ENCODE measurements around the gene SUGP2. TPM values are rescaled to one million over a fixed set of nuclear protein-coding genes. Genes with fewer than 3 reads are reported as not detected.

Gene SUGP2
- total RNA-seq, 1 donor from 2014 or later: 66.4 TPM

- H3K27me3 Mint-ChIP-seq (ENCODE audit: low read depth): no peaks in the 10 kb centered on the region
- no peak overlapping the region for H3K4me3 Mint-ChIP-seq (ENCODE audit: unreplicated experiment)
Measured at GRCh38 chr19:19076476-19076875, 43.2 kb upstream of the SUGP2 start.

GRCh38 chr19:19075126-19075525 is 41.8 kb upstream of the SUGP2 start:
- Mint-ChIP-seq H3K4me3 (ENCODE audit: unreplicated experiment) (no peak overlapping the region), H3K9me3 (ENCODE audit: low read depth) (no peaks in the 10 kb centered on the region), H3K27ac (ENCODE audit: unreplicated experiment) (no peak overlapping the region), H3K27me3 (ENCODE audit: low read depth) (no peaks in the 10 kb centered on the region), H3K4me1 (ENCODE audit: low read depth) (no peaks in the 10 kb centered on the region), H3K36me3 (ENCODE audit: low read depth) (peaks cover 8% of the 10 kb centered on the region)
- DNase-seq (ENCODE audit: low spot score): no peak
- TF ChIP-seq CTCF (IDR thresholded peaks at IDR 0.05): no peak

More at GRCh38 chr19:19076476-19076875, 43.2 kb upstream of the SUGP2 start:
- Mint-ChIP-seq H3K27ac (ENCODE audit: unreplicated experiment) (no peak overlapping the region), H3K4me1 (ENCODE audit: low read depth) (no peaks in the 10 kb centered on the region), H3K36me3 (ENCODE audit: low read depth) (peaks cover 8% of the 10 kb centered on the region), H3K9me3 (ENCODE audit: low read depth) (no peaks in the 10 kb centered on the region)
- no peak for TF ChIP-seq CTCF (IDR thresholded peaks at IDR 0.05)
- DNase-seq (ENCODE audit: low spot score): no peak

GRCh38 chr19:19074196-19074882 is 41.0 kb upstream of the SUGP2 start:
- no peaks in the 10 kb centered on the region for H3K4me1 Mint-ChIP-seq (ENCODE audit: low read depth)
- H3K27me3 Mint-ChIP-seq (ENCODE audit: low read depth): no peaks in the 10 kb centered on the region
- no peaks in the 10 kb centered on the region for H3K9me3 Mint-ChIP-seq (ENCODE audit: low read depth)
- no peak for DNase-seq (ENCODE audit: low spot score)
- TF ChIP-seq CTCF (IDR thresholded peaks at IDR 0.05): no peak
- peaks cover 8% of the 10 kb centered on the region for H3K36me3 Mint-ChIP-seq (ENCODE audit: low read depth)
- no peak overlapping the region for H3K4me3 Mint-ChIP-seq (ENCODE audit: unreplicated experiment)
- H3K27ac Mint-ChIP-seq (ENCODE audit: unreplicated experiment): no peak overlapping the region

- no peak overlapping the region for H3K4me3 Mint-ChIP-seq (ENCODE audit: unreplicated experiment)
- no peak for DNase-seq (ENCODE audit: low spot score)
- H3K9me3 Mint-ChIP-seq (ENCODE audit: low read depth): no peaks in the 10 kb centered on the region
- no peak for TF ChIP-seq CTCF (IDR thresholded peaks at IDR 0.05)
- no peaks in the 10 kb centered on the region for H3K4me1 Mint-ChIP-seq (ENCODE audit: low read depth)
- peaks cover 5% of the 10 kb centered on the region for H3K36me3 Mint-ChIP-seq (ENCODE audit: low read depth)
- no peaks in the 10 kb centered on the region for H3K27me3 Mint-ChIP-seq (ENCODE audit: low read depth)
- H3K27ac Mint-ChIP-seq (ENCODE audit: unreplicated experiment): no peak overlapping the region
Measured at GRCh38 chr19:19071897-19072296, 38.6 kb upstream of the SUGP2 start.

- H3K9me3 Mint-ChIP-seq (ENCODE audit: low read depth): no peaks in the 10 kb centered on the region
- H3K27ac Mint-ChIP-seq (ENCODE audit: unreplicated experiment): no peak overlapping the region
- peaks cover 14% of the 10 kb centered on the region for H3K4me1 Mint-ChIP-seq (ENCODE audit: low read depth)
- no peak for TF ChIP-seq CTCF (IDR thresholded peaks at IDR 0.05)
- no peak for DNase-seq (ENCODE audit: low spot score)
- no peaks in the 10 kb centered on the region for H3K27me3 Mint-ChIP-seq (ENCODE audit: low read depth)
- H3K4me3 Mint-ChIP-seq (ENCODE audit: unreplicated experiment): no peak overlapping the region
- peaks cover 1% of the 10 kb centered on the region for H3K36me3 Mint-ChIP-seq (ENCODE audit: low read depth)
Measured at GRCh38 chr19:19068659-19069654, 35.6 kb upstream of the SUGP2 start.
